Measurements from ENCODE around the gene PLCB4.

PLCB4 gene

DNA sequence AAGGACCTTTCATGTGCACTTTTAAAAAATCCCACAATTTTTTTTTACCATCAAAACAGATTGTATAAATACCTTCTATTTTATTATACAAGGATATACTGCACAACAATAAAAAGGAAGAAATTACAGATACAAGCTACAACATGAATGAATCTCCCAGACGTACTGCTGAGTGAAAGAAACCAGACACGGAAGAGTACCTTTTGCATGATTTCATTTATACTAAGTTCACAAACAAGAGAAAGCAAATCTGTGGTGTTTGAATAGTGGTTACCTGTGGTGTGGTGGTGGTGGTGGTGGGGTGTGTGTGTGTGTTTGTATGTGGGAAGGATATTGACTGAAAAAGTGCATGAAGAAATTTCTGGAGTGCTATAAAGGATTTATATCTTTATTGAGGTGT, 6.8 kb upstream of the PLCB4 start:
- DNase-seq: no peak

DNA sequence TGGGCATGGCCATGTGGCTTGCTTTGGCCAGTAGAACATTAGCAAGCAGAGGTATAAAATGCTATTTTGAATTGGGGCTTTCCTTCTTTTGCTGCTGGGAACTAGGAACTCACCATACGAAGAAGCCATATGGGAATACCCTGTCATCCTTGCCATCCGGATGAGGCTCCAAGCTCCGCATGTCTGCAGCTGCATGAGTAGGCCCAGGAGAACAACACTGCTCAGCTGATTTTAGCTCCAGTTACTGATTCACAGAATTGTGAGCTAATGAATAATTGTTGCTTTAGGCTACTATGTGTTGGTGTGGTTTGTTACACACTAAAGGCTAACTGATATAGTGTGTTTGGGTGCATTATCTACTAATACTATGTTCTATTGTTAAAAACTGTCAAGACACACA, 2.7 kb upstream of the PLCB4 start:
- no peak for DNase-seq

DNA sequence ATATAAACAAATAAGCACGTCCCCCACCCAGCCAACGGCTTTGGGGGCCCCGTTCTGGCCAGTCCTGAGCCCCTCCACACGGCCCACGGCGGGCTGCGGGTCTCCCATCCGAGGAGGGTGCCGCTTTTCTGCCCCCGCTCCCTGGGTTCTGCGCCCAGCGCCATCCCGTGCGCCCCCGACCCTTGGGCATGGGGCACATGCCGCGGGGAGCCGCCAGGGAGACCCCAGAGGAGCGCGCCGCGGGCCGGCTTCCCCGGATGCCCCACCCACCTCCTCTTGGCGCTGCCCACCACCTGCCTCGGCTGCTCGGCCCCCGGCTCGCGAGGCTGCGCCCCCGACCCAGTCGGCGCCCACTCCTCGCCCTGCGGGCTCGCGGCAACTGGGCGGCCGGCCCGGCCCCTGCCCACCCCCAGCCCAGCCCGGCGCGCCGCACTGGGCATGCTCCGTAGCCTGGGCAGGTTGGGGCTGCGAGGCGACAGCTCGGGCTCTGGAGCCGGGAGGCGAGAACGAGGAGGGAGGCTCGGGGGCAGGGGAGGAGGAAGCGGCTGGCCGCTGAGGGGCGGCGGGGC, 570 bp upstream of the PLCB4 start:
- DNase-seq: no peak

DNA sequence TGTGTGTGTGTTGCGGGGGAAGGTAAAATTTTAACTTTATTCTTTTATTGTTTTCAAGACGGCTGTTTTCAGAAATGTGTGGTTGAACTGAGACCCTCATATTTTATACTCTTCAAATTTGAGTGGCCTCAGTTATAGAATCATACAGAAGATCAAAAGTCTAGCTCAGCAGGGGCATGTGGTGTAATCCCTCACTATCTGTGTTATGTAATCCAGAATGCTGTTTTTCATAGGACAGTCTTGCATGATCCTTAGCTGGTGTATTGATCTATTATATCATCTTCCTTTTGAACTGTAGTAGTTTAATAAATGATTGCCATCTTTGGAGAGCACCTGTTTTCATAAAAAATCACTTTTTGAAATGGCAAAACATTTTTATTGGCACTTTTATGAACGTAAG, 1.4 kb downstream of the PLCB4 start:
- no peak for DNase-seq

DNA sequence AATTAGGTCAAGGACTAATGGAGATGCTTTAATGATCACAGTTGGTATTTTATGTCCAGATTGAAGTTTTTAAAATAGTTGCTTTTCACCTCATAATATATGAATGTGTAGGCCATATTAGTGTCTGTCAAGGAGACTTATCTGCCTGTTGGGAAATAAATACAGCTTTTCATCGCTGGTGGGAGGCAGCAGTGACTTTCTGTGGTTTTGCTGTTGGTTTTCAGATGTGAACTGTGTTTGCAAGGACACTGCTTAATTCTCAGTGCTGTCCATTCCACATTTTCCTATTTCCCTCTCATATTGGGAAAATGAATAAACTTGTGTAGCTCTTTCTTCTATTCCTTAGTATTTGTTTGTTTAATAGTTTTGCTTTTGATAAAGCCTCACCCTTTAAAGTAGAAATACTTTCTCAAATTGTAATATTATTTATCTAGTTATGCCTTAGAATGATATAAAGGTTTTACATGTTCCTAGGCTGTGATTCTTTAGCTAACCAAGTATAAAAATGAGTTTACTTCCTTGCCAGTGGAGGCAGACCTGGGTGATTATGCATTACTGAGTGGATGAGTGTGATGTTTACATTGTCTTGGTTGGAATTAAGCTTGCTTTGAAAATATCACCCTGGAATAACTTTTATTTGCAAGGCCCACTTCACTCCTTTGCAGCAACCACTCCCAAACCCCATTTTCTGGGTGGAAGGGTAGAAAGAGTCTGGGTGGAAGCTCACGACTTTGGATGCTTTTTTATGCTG, 3.3 kb downstream of the PLCB4 start:
- DNase-seq: no peak

DNA sequence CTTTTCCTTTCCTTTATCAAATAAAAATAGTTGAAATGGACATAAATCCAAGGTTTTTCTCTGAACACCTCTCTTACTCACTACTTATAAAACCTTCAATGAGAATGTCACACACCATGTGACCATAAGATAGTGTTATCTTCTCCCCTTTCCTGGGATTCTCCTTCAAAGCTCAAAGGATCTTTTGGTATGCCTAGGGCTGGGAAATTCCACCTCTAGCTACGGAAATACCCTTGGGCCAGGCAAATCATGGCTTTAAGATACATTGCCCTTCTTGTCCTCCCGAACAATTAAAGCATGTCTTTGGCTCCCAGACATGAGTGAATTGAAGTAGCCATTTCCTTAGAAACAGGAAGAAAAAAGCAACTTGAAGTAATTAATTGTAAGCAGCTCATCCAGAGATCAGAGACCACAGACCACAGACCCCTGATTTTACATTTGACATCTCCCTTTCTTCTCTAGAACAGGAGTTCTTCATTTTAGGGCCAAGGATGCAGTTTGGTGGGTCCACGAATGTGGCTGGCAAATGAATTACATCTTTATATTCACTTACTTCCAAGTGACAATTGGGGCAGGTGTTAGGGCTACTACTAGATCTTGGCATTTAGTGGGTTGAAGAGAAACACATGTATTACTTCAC, 4.1 kb downstream of the PLCB4 start:
- DNase-seq: no peak

DNA sequence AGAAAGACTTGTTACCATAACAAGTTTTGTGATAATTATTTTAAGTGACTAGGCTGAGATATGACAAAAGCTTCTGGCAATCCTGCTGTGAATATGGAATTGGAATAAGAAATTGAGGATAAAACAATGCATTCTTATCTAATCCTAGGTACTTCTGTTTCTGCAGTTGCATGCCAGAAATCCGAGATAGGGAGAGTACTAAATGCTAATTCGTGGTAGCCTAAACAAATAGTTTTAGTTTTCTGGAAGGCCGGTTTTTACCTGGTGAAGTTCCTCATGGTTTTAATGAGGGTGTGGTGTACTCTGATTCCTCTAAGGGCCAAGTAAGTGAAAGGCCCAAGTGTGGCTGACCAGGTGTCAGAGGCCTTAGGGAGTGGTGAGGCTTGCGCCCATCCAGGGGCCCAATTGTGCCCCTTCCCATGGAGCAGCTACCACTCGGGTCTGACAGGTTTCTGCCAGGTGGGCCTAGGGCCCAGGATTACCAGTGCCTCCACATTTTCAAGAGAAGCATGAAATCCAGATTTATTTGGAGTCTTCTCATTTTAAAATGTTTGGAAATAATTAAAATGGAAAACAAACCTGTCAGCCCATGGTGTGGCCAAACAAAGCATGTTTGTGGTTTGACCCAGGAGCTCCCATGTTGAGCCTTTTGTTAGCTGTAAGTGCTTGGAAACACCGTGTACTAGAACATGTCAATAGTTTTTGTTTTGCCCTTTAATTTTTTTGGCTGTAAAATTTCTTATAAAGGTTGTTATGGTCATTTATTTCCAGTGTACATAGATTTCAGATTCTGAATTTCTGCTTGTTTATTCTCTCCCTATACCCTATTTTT, 6.6 kb downstream of the PLCB4 start:
- no peak for DNase-seq

DNA sequence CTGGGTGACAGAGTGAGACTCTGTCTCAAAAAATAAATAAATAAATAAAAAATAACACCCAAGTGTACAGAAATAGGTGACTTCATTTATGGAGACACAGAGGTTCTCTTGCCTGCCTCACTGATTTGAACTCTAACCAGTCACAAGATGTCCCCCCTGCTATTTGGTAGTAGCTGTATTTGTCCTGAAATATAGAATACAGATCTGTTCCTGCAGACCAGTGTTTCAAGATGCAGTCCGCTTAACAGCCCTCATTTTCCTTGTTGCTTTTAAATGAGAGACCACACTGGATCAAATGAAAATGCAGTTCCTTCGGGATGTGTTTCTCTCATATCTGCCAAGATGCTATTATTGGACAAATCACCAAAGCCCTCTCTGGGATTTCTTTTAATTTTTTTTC, 7.6 kb downstream of the PLCB4 start:
- DNase-seq: no peak

DNA sequence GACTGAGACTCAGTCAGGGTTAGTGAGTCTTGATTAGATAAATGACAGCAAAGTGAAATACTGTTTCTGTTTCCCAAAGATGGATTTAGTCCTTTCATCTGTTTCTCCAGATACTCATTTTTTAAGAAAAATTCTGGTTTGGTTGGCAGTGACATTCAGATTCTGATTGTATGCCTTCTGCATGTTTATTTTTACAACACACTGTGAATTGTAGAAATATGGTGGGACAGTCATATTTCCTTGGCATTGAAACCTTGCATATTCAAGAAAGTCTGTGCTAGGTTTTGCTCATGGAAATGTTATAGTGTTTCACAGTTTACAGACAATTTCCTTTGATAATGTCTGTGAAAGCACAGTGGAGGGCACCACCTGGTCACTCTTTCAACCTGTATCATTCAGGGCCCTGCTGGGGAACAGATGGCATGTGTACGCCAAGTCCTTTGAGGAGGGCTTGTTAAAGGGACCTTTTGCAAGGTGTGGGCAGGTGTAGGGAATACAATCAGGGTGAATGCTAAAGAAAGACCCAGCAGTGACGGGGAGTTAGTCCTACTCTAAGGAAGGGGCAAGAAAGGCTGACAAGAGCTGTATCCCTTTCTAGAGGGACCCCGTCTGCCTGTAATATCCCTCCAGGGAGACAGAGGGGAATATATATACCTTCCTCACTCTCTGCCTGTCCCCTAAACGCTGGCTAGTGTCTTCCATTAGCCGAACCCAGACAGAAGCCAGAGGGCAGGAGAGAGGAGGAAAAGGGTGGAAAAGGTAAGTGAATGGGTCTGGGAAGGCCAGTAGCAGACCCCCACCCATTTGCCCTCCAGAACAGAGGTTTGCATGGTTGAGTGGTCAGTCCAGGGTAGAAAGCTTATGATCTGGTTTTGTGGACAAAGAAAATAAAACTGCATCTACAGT, 10.2 kb downstream of the PLCB4 start:
- DNase-seq: no peak

DNA sequence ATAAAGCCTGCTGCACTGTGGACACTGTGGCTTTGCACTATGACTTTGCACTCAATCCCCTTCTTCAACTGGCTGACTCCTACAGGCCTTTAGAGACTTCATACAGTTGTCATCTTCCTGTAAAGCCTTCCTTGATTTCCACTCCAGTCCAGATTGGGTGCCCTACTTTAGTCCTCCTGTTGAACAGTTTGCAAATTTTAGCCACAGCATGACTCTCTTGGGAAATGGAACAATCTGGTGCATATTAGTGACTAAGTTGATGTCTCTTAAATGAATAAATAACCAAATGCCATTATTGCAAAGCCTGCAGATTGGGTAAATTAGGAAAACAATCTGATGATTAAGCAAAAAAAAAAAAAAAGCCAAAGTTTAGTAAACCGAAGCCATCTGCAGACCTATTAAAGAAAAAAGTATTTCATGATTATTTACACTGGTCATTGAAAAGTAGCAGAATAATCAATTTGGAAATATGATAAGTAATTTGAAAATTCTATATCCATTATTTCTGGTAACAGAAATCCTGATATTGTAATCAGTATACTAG, 12.6 kb downstream of the PLCB4 start:
- DNase-seq: no peak

DNA sequence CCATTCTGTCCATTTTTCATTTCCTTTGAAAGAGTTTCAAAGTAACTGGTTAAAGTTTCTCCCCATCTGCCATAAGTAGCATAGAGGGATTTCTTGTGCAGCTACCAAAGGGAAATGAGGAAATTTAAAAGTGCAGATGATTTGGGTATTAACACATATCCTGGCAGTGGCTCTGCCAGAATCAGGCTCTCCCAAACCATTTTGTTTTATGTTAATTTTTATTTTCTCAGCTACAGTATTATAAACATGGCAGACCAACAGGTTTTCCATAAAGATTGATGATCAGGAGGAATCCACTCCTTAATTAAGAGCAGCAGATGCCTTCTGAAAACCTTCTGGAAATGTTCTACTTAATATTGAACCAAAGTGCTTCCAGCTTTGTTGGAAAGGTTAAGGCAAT, 13.9 kb downstream of the PLCB4 start:
- DNase-seq: no peak

DNA sequence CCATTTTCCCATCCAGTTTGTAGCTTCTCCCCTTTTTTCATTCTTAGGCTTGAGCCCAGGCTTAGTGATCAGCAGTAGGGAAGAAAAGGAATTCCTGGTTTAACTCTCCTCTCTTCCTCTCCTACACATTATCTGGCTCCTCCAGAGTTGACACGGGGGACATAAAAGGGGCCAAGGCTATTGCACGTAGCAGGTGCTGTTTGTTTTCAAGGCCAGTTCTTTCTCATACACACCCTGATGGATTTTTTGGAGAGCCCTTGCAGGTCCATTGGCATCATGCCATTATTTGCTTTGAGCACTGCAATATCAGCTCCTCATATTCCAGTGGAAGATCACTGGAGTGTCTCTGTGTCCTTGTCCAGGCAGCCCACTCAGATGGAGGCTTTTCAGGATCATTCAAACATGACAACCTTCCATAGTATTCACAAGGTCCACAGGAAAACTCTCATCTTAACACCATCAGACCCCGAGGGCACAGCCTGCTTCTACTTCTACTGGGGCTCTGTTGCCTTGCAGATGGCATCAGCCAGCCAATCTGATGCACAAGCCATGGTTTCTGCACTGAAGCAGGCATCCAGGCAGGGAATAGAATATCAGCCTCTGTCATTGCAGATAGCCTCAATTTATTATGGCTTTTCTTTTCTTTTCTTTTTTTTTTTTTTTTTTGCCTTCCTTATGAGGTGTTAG, 18.8 kb downstream of the PLCB4 start:
- DNase-seq: no peak

DNA sequence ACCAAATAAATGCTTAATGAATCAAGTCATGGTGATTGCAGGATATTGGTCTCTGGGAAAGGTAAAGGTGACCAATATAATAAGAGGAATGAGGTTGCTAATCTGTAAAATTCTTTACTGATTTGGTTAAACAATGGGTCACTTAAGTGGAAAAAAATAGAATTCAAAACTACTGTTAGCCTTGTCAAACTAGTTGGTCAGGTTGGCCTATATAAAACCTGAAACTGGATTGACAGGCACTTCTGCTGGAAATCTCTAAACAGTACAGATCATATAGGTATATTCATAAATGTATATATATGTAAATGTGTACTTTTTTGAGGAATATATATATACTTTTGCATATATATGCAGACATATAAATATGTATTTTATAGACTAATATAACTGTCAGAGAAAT, 19.7 kb downstream of the PLCB4 start:
- DNase-seq: no peak

DNA sequence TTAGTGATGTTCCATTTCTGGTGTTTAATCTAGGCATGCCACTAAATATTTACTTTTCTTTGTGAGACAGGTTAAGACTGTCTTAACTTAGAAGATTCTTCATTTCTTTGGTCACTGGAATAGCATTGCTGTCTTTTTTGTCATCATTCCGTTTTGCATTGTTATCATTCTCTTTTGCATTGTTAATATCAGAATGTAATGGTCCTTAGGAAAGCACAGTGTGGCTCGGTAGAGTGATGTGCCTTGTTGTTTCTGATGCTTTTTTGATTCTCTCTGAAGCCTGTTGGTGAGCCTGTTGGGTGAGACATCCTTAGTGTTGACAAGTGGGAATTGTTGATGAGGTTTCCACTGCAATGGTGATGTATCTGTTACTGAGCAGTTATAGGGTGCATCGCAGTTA, 23.2 kb downstream of the PLCB4 start:
- DNase-seq: no peak

DNA sequence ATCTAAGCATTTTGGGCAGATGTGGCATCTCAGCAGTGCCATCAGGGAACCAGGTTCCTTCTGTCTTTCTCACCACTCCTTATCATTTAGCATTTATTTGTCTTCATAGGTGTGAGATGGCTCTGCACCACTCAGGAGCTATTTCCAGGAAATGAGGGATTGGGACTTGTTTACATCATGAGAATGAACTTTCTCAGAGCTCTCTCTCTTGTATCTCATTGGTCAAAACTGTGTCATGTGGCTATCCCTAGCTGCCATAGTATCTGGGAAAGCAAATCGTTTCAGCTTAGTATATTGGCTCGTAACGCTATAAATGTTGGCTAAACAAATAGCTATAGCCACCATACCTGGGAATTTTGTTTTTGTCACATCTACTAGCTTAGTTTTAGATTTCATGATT, 23.8 kb downstream of the PLCB4 start:
- DNase-seq: no peak

DNA sequence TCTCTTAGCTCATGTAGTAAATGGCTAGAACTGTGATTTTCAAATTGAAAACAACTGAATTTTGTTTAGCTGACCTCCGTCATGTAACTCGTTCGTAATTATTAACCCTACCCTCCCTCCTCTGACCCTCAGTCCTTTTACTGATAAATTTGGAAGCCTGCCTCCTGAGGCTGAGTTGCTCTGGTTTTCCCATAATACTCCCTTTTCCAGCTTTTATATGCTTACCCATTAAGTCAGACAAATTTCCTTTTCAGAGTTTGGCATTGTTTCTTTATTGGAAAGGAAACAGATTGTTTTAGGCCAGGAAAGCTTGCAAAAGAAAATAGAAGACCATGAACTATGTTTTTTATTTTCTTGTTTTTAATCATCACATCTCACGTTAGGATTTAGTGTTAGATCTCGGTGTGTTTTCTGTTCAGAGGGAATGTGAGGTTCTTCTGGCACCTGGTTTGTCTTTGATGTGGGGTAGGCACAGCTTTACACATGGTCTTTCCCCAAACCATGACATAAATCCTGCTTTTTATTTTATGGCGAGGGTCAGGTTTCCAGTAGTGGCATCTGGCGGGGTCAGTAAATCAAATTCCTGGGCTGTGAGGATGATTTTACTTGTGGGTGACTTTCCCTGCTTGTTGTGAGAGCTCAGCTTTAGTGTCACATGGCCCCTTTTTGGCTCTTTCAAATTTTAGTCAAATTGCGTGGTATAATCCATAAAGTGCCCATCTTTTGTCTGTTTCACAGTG, 24.5 kb downstream of the PLCB4 start:
- no peak for DNase-seq

DNA sequence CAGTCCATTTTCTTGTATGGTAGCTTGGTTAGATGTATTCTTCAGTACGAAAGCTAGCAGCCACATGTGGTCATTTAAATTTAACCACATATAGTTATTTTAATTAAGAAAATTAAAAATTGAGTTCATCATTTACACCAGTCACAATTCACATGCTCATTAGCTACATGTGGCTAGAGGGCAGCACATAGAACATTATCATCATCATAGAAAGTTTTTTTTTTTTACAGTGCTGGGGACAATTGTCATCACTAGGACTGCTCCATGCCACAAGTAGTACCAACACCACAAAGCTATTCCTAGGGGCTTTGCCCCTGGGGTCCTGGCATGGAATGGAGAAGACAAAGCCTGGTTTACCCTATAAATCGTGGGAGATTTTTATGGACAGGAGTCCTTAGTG, 30.5 kb downstream of the PLCB4 start:
- no peak for DNase-seq

DNA sequence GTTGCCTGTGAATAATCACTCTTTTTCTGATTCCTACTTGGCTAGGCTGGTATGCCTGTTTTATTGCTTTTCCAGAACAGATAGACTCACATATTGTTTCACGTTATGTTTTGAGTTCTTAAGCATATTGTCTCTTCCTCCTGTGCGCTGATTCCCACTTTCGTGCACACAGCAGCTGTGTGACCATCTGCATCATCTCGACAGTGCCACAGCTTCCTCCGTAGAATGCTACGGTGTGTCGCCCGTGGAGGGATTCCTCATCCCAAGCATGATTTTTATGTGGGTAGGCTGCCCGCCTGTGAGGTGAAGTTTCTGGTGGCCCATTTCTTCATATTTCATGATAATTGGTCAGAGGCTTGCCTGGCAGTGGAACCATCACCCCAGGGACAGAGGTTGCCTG, 31.8 kb downstream of the PLCB4 start:
- DNase-seq: no peak

DNA sequence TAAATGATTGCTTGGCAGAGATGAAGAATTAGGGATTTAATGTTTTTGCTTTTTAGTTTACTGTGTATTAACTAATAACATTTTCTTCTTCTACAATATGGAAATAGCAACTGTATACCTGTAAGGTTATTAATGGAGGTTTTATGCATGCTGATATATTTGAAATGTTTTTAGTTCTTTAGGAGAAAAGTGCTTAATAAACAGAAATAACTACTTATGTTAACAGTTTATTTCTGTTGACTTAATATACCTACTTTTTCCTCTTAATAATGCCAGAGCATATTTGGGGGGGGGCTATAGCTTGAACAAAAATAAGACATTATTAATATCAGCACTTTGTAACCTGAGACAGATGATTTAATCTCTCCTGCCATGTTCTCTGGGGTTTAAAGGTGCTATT, 33.6 kb downstream of the PLCB4 start:
- no peak for DNase-seq

DNA sequence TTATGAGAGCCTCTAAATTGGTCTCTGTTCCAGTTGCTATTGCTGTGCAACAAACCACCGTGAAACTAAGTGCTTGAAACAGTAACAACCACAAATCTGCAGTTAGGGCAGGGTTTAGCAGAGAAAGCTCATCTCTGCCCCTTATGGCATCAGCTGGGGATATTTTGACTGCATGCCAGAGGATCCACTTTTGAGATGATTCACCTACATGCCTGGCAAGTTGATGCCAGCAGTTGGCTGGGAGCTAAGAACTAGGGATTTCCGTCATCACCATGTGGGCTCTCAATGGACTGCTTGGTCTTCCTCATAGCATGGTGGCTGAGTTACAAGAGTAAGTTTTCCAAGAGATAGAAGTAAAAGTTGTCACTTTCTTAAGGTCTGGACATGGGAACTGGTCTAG, 35.1 kb downstream of the PLCB4 start:
- DNase-seq: no peak

DNA sequence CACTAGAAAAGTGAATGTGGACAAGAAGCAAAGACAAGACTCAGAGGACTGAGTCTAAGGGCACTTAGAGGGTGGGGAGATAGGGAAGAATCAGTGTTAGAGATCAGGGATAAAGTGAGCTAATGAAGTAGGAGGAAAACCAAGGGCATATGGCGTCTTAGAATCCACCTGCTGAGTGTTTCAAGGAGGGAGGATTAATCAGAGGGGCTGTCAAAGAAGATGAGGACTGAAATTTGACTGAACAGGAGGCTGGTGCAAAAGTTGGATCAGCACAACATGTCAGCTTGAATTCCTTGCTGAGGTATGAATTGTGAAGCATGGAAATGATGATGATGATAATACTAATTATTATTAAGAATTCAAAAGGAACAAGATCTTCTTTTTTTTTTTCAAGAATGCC, 39.4 kb downstream of the PLCB4 start:
- no peak for DNase-seq
